Tracheal epithelial cell (primary cell): ENCODE data around the gene LY6G6D. TPM values are rescaled to one million over a fixed set of nuclear protein-coding genes. Genes with fewer than 3 reads are reported as not detected.

ENCODE experiments used
- total RNA-seq: library from RNA; depleted of rRNA; stranded (reverse); fragments of >200 nt; gene quantifications from 2 replicates; pipeline ENCODE4 v1.2.1, GENCODE V29; 2014

The LY6G6D gene
- total RNA-seq, 1 donor from 2014 or later = not detected

Other genes with a start within 250 kb of the LY6G6D start
- gene MICB, start 217.2 kb upstream of the LY6G6D start, total RNA-seq = 4.7 and 9.9 TPM in 2 replicates
- not detected in 2 replicates for gene MCCD1, start 186.4 kb upstream of the LY6G6D start, total RNA-seq
- gene DDX39B, start 173.3 kb upstream of the LY6G6D start, total RNA-seq = 279 and 313 TPM in 2 replicates
- 0.21 and 1.2 TPM in 2 replicates for gene ATP6V1G2, start 168.7 kb upstream of the LY6G6D start, total RNA-seq
- gene NFKBIL1, start 167.7 kb upstream of the LY6G6D start, total RNA-seq = 43.6 and 54.6 TPM in 2 replicates
- gene LTA, start 143.1 kb upstream of the LY6G6D start, total RNA-seq = not detected in 2 replicates
- gene TNF, start 139.8 kb upstream of the LY6G6D start, total RNA-seq = 4.3 TPM in 1 of 2 replicates, not detected in the other
- 6.7 TPM in 1 of 2 replicates, not detected in the other for gene LTB, start 132.9 kb upstream of the LY6G6D start, total RNA-seq
- gene LST1, start 129.1 kb upstream of the LY6G6D start, total RNA-seq = not detected in 2 replicates
- not detected in 2 replicates for gene NCR3, start 122.3 kb upstream of the LY6G6D start, total RNA-seq
- gene AIF1, start 100.1 kb upstream of the LY6G6D start, total RNA-seq = not detected in 2 replicates
- gene PRRC2A, start 94.6 kb upstream of the LY6G6D start, total RNA-seq = 23.6 and 35.6 TPM in 2 replicates
- 128 and 161 TPM in 2 replicates for gene BAG6, start 62.7 kb upstream of the LY6G6D start, total RNA-seq
- gene APOM, start 59.5 kb upstream of the LY6G6D start, total RNA-seq = 0.96 and 1.3 TPM in 2 replicates
- 26.7 and 27.1 TPM in 2 replicates for gene C6orf47, start 54.6 kb upstream of the LY6G6D start, total RNA-seq
- 7.0 and 12.0 TPM in 2 replicates for gene GPANK1, start 50.4 kb upstream of the LY6G6D start, total RNA-seq
- gene CSNK2B, start 49.3 kb upstream of the LY6G6D start, total RNA-seq = 84.2 and 103 TPM in 2 replicates
- gene LY6G5B, start 45.4 kb upstream of the LY6G6D start, total RNA-seq = under 0.01 and 0.43 TPM in 2 replicates
- gene LY6G5C, start 34.3 kb upstream of the LY6G6D start, total RNA-seq = not detected in 2 replicates
- gene ABHD16A, start 12.0 kb upstream of the LY6G6D start, total RNA-seq = 25.2 and 40.2 TPM in 2 replicates
- gene LY6G6F, start 8.5 kb upstream of the LY6G6D start, total RNA-seq = not detected in 2 replicates
- not detected in 2 replicates for gene LY6G6C, start 6.4 kb downstream of the LY6G6D start, total RNA-seq
- not detected in 2 replicates for gene MPIG6B, start 8.0 kb downstream of the LY6G6D start, total RNA-seq
- 11.5 and 45.8 TPM in 2 replicates for gene DDAH2, start 14.0 kb downstream of the LY6G6D start, total RNA-seq
- 454 and 1,059 TPM in 2 replicates for gene CLIC1, start 21.2 kb downstream of the LY6G6D start, total RNA-seq
- 4.3 and 5.8 TPM in 2 replicates for gene MSH5, start 24.7 kb downstream of the LY6G6D start, total RNA-seq
- gene SAPCD1, start 47.3 kb downstream of the LY6G6D start, total RNA-seq = not detected in 2 replicates
- 0.43 and 0.48 TPM in 2 replicates for gene VWA7, start 62.0 kb downstream of the LY6G6D start, total RNA-seq
- gene VARS1, start 80.4 kb downstream of the LY6G6D start, total RNA-seq = 61.0 and 64.8 TPM in 2 replicates
- 34.2 and 39.0 TPM in 2 replicates for gene LSM2, start 91.6 kb downstream of the LY6G6D start, total RNA-seq
- gene HSPA1L, start 99.9 kb downstream of the LY6G6D start, total RNA-seq = 0.64 and 0.72 TPM in 2 replicates
- gene HSPA1A, start 100.2 kb downstream of the LY6G6D start, total RNA-seq = 124 and 172 TPM in 2 replicates
- 268 TPM in 2 replicates for gene HSPA1B, start 112.4 kb downstream of the LY6G6D start, total RNA-seq
- 70.3 and 75.4 TPM in 2 replicates for gene NEU1, start 147.5 kb downstream of the LY6G6D start, total RNA-seq
- gene SLC44A4, start 163.6 kb downstream of the LY6G6D start, total RNA-seq = 3.8 and 8.2 TPM in 2 replicates
- gene EHMT2, start 182.3 kb downstream of the LY6G6D start, total RNA-seq = 25.6 and 28.4 TPM in 2 replicates
- 0.72 and 3.0 TPM in 2 replicates for gene ZBTB12, start 186.7 kb downstream of the LY6G6D start, total RNA-seq
- 0.96 and 2.1 TPM in 2 replicates for gene C2, start 212.4 kb downstream of the LY6G6D start, total RNA-seq
- 0.64 and 19.0 TPM in 2 replicates for gene CFB, start 230.7 kb downstream of the LY6G6D start, total RNA-seq
- gene NELFE, start 243.6 kb downstream of the LY6G6D start, total RNA-seq = 120 and 152 TPM in 2 replicates
- 48.2 and 48.4 TPM in 2 replicates for gene SKIC2, start 243.8 kb downstream of the LY6G6D start, total RNA-seq